HL-60 (cell line): ENCODE results near the gene RAMP3.

Experiments
- POLR2AphosphoS5 ChIP-seq: IDR thresholded peaks from 2 replicates; pipeline ENCODE4 v1.6.1; 2012; ENCODE audit warnings: low read depth
- SPI1 ChIP-seq: IDR thresholded peaks from 2 replicates; pipeline ENCODE4 v1.6.1; 2012; ENCODE audit warnings: low read depth, mild to moderate bottlenecking, borderline replicate concordance
- TF ChIP-seq, protein P1 (sequence below): IDR thresholded peaks from one replicate; pipeline ENCODE4 v1.5.1; 2011; ENCODE audit warnings: low read length, control low read depth, inconsistent platforms; ENCODE audit not compliant: insufficient read depth

GRCh38 chr7:45151967-45152366 lies 5.6 kb upstream of the RAMP3 start:
- TF ChIP-seq, protein P1, sequence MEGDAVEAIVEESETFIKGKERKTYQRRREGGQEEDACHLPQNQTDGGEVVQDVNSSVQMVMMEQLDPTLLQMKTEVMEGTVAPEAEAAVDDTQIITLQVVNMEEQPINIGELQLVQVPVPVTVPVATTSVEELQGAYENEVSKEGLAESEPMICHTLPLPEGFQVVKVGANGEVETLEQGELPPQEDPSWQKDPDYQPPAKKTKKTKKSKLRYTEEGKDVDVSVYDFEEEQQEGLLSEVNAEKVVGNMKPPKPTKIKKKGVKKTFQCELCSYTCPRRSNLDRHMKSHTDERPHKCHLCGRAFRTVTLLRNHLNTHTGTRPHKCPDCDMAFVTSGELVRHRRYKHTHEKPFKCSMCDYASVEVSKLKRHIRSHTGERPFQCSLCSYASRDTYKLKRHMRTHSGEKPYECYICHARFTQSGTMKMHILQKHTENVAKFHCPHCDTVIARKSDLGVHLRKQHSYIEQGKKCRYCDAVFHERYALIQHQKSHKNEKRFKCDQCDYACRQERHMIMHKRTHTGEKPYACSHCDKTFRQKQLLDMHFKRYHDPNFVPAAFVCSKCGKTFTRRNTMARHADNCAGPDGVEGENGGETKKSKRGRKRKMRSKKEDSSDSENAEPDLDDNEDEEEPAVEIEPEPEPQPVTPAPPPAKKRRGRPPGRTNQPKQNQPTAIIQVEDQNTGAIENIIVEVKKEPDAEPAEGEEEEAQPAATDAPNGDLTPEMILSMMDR, result no peak
- TF ChIP-seq POLR2AphosphoS5, result no peak
- TF ChIP-seq SPI1, result no peak
